GM12864 (cell line): Measurements from ENCODE around the gene KLC3.

Experiments used
- DNase-seq: peaks from one replicate; pipeline ENCODE4 v3.0.0-alpha.2; 2011; ENCODE audit warnings: low read depth
- H3K4me3 ChIP-seq: 2 replicates; pipeline ENCODE4 v1.5.1; 2011; ENCODE audit warnings: mild to moderate bottlenecking, low read depth, low read length, control low read depth
- TF ChIP-seq, protein P1 (sequence below): IDR thresholded peaks from 2 replicates; pipeline ENCODE4 v1.5.1; 2011; ENCODE audit warnings: low read depth, mild to moderate bottlenecking, moderate library complexity, low read length, control low read depth, inconsistent platforms; ENCODE audit errors: missing control alignments

KLC3 gene

DNA sequence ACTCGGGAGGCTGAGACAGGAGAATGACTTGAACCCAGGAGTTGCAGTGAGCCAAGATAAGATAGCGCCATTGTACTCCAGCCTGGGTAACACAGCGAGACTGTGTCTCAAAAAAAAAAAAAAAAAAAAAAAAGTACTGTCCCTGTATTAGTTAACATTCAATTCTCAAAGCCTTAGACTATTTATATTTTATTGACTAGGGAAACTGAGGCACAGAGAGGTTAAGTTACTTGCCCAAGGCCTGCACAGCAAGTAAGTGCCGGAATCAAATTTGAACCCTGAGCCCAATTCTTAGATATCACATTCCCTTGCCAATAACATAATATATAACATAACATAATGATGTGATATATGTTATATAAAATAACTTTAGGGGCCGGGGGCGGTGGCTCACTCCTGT lies 921 bp upstream of the KLC3 start:
- H3K4me3 ChIP-seq = no peak overlapping the region
- TF ChIP-seq, protein P1, sequence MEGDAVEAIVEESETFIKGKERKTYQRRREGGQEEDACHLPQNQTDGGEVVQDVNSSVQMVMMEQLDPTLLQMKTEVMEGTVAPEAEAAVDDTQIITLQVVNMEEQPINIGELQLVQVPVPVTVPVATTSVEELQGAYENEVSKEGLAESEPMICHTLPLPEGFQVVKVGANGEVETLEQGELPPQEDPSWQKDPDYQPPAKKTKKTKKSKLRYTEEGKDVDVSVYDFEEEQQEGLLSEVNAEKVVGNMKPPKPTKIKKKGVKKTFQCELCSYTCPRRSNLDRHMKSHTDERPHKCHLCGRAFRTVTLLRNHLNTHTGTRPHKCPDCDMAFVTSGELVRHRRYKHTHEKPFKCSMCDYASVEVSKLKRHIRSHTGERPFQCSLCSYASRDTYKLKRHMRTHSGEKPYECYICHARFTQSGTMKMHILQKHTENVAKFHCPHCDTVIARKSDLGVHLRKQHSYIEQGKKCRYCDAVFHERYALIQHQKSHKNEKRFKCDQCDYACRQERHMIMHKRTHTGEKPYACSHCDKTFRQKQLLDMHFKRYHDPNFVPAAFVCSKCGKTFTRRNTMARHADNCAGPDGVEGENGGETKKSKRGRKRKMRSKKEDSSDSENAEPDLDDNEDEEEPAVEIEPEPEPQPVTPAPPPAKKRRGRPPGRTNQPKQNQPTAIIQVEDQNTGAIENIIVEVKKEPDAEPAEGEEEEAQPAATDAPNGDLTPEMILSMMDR = no peak
- DNase-seq = no peak

DNA sequence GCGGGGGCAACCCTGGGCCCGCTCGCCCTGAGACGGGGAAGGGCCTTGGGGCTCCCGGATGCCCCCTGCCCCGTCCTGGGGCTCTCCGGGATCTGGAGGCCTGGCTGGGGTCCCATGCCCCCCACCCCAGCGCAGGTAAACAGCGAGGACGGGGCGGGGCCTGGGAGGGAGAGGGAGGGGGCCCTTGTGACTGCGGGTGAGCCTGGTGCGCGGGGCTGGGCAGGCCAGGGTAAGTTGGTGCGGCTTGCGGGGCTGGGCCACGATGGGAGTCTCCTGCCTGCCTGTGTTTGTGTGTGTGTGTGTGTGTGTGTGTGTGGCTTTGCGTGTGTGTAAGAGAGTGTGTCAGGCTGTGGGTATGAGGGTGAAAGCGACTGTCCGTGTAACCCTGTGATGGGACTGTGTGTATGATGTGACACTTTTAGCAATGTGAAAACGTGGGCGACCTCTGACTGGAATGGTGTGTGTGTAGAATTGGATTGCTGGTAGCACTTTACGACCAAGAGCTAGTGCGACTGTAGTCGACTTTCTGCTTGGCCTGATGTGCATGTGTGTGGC lies 426 bp downstream of the KLC3 start:
- no peak for DNase-seq
- no peak overlapping the region for H3K4me3 ChIP-seq
- TF ChIP-seq, protein P1 = no peak

DNA sequence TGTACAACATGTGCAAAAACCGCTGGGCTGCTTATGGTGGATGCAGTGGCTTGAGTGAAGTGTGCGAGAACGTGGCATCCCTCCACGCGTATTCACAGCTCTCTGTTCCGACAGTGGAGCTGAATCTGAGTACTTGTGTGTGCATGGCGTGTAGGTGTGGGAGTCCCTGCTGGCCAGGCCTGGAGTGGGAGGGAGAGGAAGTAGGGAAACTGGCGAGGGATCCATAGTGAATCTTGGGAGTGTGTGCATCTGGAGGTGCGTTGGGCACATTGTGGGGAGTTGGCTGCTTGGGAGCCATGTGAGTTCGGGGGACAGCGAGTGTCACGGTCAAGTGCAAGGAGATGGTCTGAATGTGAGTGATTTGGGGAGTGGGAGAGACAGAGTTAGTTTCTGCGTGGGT lies 2.4 kb downstream of the KLC3 start:
- DNase-seq = no peak
- TF ChIP-seq, protein P1 = no peak
- H3K4me3 ChIP-seq = no peak overlapping the region

DNA sequence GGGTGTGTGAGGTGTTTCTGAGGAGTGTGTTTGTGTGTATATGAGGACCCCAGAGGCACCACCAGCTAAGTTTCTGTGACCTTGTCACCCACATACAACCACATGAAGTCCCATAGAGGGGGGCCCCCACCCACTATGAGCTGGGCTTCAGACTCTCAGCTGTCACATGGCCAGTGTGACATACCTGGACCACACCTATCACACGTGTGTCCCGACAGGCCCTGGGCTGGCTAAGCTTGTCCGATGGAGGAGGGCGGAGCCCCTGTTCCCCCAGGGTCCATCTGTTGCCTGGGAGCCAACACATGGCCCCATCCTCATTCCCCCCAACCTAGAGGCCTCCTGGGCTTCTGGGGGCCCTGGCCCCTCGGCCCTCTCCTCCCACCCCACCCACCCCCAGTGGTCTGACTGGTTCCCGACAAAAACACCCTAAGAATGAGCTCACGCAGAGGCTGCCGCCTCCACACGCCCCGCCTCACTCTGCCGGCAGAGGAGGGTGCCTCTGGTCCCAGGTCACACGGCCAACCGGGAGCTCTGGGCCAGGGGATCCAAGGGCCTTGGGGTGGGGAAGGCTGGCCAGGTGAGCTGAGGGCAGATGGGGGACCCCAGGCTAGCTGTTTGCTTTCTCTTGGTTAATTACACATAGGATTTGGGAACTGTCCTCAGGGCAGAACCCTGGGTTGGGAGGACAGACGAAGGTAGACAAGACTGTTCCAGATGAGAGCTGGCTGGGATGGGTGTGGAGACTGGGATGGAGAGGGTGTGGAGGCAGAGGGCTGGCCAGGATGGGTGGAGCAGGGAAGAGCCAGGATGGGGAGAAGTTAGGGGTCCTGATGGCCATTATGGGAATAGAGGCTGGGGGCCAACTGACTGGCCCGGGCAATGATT lies 4.3 kb downstream of the KLC3 start:
- no peak overlapping the region for H3K4me3 ChIP-seq
- TF ChIP-seq, protein P1 = no peak
- no peak for DNase-seq

DNA sequence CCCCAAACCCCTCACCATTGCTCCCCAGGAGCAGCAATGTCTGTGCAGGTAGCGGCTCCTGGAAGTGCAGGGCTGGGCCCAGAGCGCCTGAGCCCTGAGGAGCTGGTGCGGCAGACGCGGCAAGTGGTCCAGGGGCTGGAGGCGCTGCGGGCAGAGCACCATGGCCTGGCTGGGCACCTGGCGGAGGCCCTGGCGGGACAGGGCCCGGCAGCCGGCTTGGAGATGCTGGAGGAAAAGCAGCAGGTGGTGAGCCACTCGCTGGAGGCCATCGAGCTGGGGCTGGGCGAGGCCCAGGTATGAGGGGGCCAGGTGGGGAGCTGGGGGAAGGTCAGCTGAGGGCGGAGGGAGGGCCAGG lies 4.9 kb downstream of the KLC3 start:
- TF ChIP-seq, protein P1 = no peak
- H3K4me3 ChIP-seq = no peak overlapping the region
- no peak for DNase-seq

DNA sequence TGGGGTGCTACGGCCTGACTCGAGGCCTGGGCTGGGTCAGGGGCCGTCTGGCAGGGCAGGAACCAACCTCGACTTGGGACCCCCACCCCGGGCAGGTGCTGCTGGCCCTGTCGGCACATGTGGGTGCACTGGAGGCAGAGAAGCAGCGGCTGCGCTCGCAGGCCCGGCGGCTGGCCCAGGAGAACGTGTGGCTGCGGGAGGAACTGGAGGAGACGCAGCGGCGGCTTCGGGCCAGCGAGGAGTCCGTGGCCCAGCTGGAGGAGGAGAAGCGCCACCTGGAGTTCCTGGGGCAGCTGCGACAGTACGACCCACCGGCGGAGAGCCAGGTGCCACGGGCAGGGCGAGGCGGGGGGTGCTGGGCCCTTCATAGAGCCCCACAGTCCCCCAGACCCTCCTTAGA lies 5.9 kb downstream of the KLC3 start:
- no peak overlapping the region for H3K4me3 ChIP-seq
- DNase-seq = no peak
- TF ChIP-seq, protein P1 = no peak
